ENCODE data around the gene RPS6KA2. TPM values are rescaled to one million over a fixed set of nuclear protein-coding genes. Genes with fewer than 3 reads are reported as not detected.
"Not testable (repeated sequence)": the region's sequence is repeated elsewhere in the genome, so short reads cannot be mapped to it uniquely, and the experiment has no call there.

Gene RPS6KA2
- polyA plus RNA-seq, 3 donors = 32.0 to 35.9 (median 35.2) TPM

DNA sequence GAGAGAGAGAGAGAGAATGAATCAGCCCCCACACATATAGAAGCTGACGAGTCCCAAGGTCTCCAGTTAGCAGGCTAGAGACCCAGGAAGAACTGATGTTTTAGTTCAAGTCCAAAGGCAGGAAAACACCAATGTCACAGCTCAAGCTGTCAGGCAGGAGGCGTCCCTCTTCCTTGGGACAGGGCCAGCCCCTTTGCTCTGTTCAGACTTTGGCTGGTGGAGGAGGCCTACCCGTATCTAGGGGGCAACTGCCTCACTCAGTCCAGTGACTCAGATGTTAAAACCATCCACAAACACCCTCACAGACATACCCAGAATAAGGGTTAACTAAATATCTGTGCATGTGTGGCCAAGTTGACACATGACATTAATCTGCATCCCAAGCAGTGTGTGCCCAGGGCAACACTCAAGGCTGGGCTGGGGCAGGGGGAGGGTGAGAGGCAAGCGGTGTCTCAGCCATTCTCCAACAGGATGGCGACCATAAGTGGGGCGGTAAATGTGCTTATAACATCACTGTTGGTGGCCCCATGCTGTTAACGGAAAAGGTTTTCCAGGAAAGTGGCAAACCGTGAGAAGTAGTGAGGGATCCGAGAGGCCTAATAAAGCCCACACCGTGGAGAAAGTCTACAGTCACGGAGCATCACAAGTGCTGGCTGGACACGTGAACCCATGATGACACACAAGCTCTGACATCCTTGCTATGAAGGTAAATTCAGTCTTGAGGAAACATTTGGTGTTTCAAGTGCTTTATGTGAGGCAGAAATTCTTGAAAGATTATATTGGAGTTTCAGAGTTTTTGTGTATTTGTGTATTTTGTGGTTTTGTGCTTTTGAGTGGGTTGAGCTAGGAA is 68.7 kb downstream of the RPS6KA2 start:
- no peak for DNase-seq (ENCODE audit: low read depth in 3 of 3, low spot score in 2 of 3)

- no peak for DNase-seq (ENCODE audit: low read depth in 3 of 3, low spot score in 2 of 3)
These were observed 70.2 kb downstream of the RPS6KA2 start for GRCh38 chr6:166556863-166557322.

DNA sequence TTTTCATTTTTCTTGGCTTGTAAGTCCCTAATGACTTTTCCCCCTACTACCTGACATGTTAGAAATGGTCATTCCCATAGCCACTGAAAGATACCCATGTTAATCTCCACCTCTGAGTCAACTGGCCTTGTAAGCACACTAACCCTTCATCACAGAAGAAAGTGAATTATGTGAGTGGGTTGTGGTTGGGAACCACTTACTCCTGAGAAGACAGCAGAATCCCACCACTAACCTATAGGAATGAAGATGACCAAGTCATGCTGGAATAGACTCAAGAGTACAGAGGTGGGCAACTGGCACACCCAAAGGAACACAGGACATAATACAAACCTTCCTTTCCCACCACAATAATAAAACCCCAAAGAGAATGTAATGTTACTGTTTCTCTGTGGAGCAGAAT is 70.7 kb downstream of the RPS6KA2 start:
- DNase-seq (ENCODE audit: low read depth in 3 of 3, low spot score in 2 of 3) = no peak

- no peak for DNase-seq (ENCODE audit: low read depth in 3 of 3, low spot score in 2 of 3)
These were observed 72.0 kb downstream of the RPS6KA2 start for GRCh38 chr6:166555086-166555485.

DNA sequence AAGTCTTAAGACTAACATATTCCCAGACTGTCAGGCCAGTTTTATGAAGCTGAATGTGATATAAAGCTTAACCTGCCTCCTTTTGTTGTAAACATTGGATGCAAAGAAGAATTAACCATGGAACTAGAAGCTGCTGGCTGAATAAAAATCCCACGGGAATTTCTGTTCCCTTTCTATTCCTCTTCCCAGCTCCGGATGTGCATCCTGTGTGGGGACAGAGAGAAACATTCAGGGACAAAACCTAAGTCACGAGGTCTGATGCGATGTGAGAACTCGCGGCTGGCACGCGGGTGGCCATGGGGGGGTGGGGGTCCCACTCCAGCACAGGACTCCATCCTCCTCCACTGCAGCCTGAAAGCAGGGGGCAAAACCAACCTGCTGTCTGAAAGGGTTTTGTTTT is 72.7 kb downstream of the RPS6KA2 start:
- no peak for DNase-seq (ENCODE audit: low read depth in 3 of 3, low spot score in 2 of 3)

- no peak for DNase-seq (ENCODE audit: low read depth in 3 of 3, low spot score in 2 of 3)
These were observed 73.3 kb downstream of the RPS6KA2 start for GRCh38 chr6:166553563-166554271.

- no peak for DNase-seq (ENCODE audit: low read depth in 3 of 3, low spot score in 2 of 3)
These were observed 74.5 kb downstream of the RPS6KA2 start for GRCh38 chr6:166552600-166552999.

GRCh38 chr6:166551754-166552495 is 75.1 kb downstream of the RPS6KA2 start:
- DNase-seq (ENCODE audit: low read depth in 3 of 3, low spot score in 2 of 3) = no peak

DNA sequence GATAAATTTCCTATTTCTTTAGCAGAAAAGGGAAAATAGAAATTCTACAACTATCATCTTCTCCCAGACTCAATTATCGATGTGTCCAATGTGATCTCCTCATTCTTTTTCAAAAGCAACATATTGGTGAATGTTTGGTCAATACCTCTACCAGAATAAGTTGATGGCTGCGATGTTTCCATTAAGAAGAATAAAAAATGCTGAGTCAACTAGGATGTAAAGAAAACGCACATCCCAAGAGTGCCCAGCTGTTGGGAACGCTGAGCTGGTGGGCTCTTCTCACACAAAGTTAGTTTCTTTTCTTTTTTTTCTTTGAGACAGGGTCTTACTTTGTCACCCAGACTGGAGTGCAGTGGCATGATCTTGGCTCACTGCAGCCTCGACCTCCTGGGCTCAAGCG is 80.4 kb downstream of the RPS6KA2 start:
- no peak for DNase-seq (ENCODE audit: low read depth in 3 of 3, low spot score in 2 of 3)

- no peak for DNase-seq (ENCODE audit: low read depth in 3 of 3, low spot score in 2 of 3)
These were observed 81.7 kb downstream of the RPS6KA2 start for GRCh38 chr6:166545156-166546034.

DNA sequence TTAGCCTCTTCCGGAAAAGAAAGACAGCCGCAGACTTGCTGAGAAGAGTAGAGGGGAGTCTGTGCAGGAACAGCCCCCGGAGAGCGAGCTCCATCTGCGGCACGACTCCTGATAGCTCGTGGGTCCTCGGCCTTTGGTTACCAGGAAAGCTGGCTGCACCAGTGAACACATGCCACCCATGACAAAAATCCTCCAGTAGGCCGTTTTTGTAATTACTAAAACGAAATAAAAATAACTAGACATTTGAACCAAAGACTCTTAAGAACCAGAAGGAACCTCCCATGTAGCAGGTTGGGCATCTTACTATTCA is 82.8 kb downstream of the RPS6KA2 start:
- no peak for DNase-seq (ENCODE audit: low read depth in 3 of 3, low spot score in 2 of 3)

- DNase-seq (ENCODE audit: low read depth in 3 of 3, low spot score in 2 of 3) = no peak
These were observed 83.3 kb downstream of the RPS6KA2 start for GRCh38 chr6:166543603-166544295.

- DNase-seq (ENCODE audit: low read depth in 3 of 3, low spot score in 2 of 3) = no peak
These were observed 84.5 kb downstream of the RPS6KA2 start for GRCh38 chr6:166542580-166542912.

GRCh38 chr6:166541876-166542579 is 85.0 kb downstream of the RPS6KA2 start:
- no peak for DNase-seq (ENCODE audit: low read depth in 3 of 3, low spot score in 2 of 3)

DNA sequence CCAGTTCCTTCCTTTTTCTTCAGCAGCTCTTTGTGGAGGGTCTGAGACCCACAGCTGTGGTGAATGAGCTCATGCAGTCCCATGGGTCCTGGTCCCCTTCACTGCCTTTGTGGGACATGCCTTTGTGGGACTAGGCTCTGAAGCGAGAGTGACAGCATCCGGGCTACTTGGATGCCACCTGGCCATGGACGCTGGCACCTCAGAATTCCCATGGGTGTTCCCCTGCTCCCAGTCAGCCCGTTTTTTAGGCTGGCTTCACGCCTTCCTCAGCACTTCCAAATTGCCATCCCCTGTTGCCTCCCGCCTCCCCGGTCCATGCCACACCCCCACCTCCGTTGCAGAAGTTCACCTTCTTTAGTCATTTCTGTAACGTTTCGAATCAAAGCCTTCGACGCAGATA is 85.7 kb downstream of the RPS6KA2 start:
- no peak for DNase-seq (ENCODE audit: low read depth in 3 of 3, low spot score in 2 of 3)

GRCh38 chr6:166540631-166541331 is 86.3 kb downstream of the RPS6KA2 start:
- DNase-seq (ENCODE audit: low read depth in 3 of 3, low spot score in 2 of 3) = no peak

DNA sequence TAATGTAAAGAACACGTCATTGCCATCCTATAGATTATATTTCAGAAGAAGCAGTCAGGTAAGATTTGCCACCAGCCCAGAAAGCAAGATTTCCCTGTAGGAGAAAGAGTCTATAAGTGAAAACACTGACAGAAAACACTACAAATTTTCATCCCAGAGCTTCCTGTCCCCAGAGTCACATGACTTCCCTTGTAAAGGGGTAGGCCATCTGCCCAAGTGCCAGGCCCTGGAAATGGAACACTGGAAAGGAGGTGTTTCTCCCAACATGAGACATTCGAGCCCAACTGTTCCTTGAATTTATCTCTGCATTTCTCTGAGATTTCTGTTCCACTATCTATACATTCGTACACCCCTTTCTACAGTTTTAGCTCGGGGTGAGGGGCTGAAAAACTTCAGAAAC is 87.5 kb downstream of the RPS6KA2 start:
- no peak for DNase-seq (ENCODE audit: low read depth in 3 of 3, low spot score in 2 of 3)

DNA sequence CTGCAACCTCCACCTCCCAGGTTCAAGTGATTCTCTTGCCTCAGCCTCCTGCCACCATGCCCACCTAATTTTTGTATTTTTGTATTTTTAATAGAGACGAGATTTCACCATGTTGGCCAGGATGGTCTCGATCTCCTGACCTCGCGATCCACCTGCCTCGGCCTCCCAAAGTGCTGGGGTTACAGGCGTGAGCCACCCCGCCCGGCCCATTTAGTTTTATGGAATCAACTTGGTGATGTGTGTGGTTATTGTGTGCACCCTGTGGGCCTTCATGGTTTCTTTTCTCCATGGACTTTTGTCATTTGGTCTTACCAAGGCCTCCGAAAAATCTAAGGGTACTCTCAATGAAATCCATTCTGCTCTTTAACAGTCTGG is 88.1 kb downstream of the RPS6KA2 start:
- DNase-seq (ENCODE audit: low read depth in 3 of 3, low spot score in 2 of 3) = not testable (repeated sequence)
